Progenitor cell of endocrine pancreas (in vitro differentiated cells): ENCODE data around the gene SMIM36. TPM values are rescaled to one million over a fixed set of nuclear protein-coding genes. Genes with fewer than 3 reads are reported as not detected.

Source experiments
- DNase-seq: peaks from one replicate; pipeline ENCODE4 v3.0.0; 2021; ENCODE audit warnings: low spot score; ENCODE audit not compliant: unreplicated experiment
- H3K27ac Mint-ChIP-seq: 2 replicates; pipeline ENCODE4 v1.8.0; 2021; ENCODE audit warnings: mild to moderate bottlenecking, moderate library complexity, mixed read lengths
- H3K27me3 Mint-ChIP-seq: 2 replicates; pipeline ENCODE4 v1.8.0; 2021; ENCODE audit warnings: mixed read lengths
- H3K36me3 Mint-ChIP-seq: 2 replicates; pipeline ENCODE4 v1.8.0; 2022; ENCODE audit warnings: mixed read lengths; ENCODE audit not compliant: insufficient read depth
- H3K4me1 Mint-ChIP-seq: 2 replicates; pipeline ENCODE4 v1.8.0; 2021; ENCODE audit warnings: low read depth, mixed read lengths
- H3K4me3 Mint-ChIP-seq: 2 replicates; pipeline ENCODE4 v1.8.0; 2021; ENCODE audit warnings: low read depth, mild to moderate bottlenecking, moderate library complexity, mixed read lengths
- H3K9me3 Mint-ChIP-seq: 2 replicates; pipeline ENCODE4 v1.8.0; 2021; ENCODE audit warnings: low read depth, mixed read lengths
- total RNA-seq: library from RNA; stranded (reverse); gene quantifications from 2 replicates; pipeline ENCODE4 v1.2.1, GENCODE V29; 2021
- TF ChIP-seq, protein P1 (sequence below): fragments of 200-600 bp; sonication (generic); IDR thresholded peaks from one replicate; pipeline ENCODE4 v1.5.0; 2021; ENCODE audit warnings: antibody characterized with exemption, mild to moderate bottlenecking; ENCODE audit not compliant: unreplicated experiment

The SMIM36 gene
- total RNA-seq, 1 donor from 2014 or later = not detected

DNA sequence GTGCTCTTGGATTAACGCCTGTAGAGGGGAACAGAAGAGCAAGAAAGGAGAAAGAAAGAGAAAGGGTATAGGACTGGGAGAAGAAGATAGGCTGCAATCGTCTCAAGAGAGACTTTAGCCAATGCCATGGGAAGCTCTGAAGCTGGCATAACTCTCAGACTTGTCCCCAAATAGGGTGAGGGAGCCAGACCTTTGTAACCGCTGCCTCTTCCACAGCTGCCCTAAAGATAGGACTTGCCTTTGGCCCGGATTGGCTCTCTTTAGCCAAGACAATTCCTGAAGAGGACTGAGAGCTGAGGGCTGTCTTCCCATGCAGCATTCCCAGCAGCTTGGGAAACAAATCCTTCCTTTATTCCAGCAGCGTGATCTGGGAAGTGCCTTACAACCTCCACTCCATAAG, 68.8 kb downstream of the SMIM36 start:
- Mint-ChIP-seq H3K27me3 (peaks cover 3% of the 10 kb centered on the region), H3K4me3 (no peak overlapping the region), H3K27ac (no peak overlapping the region), H3K9me3 (no peaks in the 10 kb centered on the region), H3K36me3 (no peaks in the 10 kb centered on the region), H3K4me1 (peaks cover 16% of the 10 kb centered on the region)
- DNase-seq = no peak
- TF ChIP-seq, protein P1, sequence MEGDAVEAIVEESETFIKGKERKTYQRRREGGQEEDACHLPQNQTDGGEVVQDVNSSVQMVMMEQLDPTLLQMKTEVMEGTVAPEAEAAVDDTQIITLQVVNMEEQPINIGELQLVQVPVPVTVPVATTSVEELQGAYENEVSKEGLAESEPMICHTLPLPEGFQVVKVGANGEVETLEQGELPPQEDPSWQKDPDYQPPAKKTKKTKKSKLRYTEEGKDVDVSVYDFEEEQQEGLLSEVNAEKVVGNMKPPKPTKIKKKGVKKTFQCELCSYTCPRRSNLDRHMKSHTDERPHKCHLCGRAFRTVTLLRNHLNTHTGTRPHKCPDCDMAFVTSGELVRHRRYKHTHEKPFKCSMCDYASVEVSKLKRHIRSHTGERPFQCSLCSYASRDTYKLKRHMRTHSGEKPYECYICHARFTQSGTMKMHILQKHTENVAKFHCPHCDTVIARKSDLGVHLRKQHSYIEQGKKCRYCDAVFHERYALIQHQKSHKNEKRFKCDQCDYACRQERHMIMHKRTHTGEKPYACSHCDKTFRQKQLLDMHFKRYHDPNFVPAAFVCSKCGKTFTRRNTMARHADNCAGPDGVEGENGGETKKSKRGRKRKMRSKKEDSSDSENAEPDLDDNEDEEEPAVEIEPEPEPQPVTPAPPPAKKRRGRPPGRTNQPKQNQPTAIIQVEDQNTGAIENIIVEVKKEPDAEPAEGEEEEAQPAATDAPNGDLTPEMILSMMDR = no peak

- Mint-ChIP-seq H3K4me1 (peaks cover 11% of the 10 kb centered on the region), H3K9me3 (no peaks in the 10 kb centered on the region), H3K27ac (no peak overlapping the region)
Observed at GRCh38 chr17:55441544-55441943, 69.7 kb downstream of the SMIM36 start.

GRCh38 chr17:55440391-55440790, 70.9 kb downstream of the SMIM36 start:
- no peak overlapping the region for H3K27ac Mint-ChIP-seq
- H3K27me3 Mint-ChIP-seq = peaks cover 6% of the 10 kb centered on the region
- no peaks in the 10 kb centered on the region for H3K36me3 Mint-ChIP-seq
- TF ChIP-seq, protein P1 = no peak
- no peaks in the 10 kb centered on the region for H3K9me3 Mint-ChIP-seq
- H3K4me1 Mint-ChIP-seq = peaks cover 10% of the 10 kb centered on the region
- no peak overlapping the region for H3K4me3 Mint-ChIP-seq
- no peak for DNase-seq

More at GRCh38 chr17:55441544-55441943, 69.7 kb downstream of the SMIM36 start:
- Mint-ChIP-seq H3K4me3 (no peak overlapping the region), H3K27me3 (peaks cover 3% of the 10 kb centered on the region), H3K36me3 (no peaks in the 10 kb centered on the region)
- no peak for DNase-seq
- TF ChIP-seq, protein P1 = no peak

DNA sequence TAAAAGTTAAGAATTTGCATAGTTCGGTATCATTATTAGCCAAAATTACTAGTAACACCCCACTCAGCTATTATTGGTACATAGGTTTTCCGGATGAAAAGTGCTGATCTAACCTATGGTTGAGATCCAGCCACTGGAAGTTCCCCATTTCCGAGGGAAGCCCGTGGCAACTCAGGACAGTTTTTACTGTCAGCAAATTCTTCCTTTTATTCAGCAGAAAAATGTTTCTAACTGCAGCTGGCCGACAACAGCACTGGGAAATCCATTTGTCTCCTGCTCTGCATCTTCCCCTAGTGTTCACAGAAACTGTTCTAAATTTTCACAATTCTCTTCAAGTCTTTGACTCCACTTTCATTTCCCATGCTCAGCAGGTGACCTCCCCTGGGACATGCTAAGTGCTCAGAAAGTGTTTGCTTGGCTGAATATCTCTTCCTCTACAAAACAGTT, 74.1 kb downstream of the SMIM36 start:
- H3K4me1 Mint-ChIP-seq = peaks cover 16% of the 10 kb centered on the region
- H3K36me3 Mint-ChIP-seq = no peaks in the 10 kb centered on the region
- TF ChIP-seq, protein P1 = no peak
- no peak overlapping the region for H3K27ac Mint-ChIP-seq
- H3K4me3 Mint-ChIP-seq = no peak overlapping the region
- no peak for DNase-seq
- H3K9me3 Mint-ChIP-seq = no peaks in the 10 kb centered on the region
- peaks cover 7% of the 10 kb centered on the region for H3K27me3 Mint-ChIP-seq

GRCh38 chr17:55436224-55437158, 74.8 kb downstream of the SMIM36 start:
- no peak overlapping the region for H3K4me3 Mint-ChIP-seq
- no peak for DNase-seq
- H3K27ac Mint-ChIP-seq = no peak overlapping the region
- peaks cover 6% of the 10 kb centered on the region for H3K27me3 Mint-ChIP-seq
- H3K9me3 Mint-ChIP-seq = no peaks in the 10 kb centered on the region
- TF ChIP-seq, protein P1 = no peak
- no peaks in the 10 kb centered on the region for H3K36me3 Mint-ChIP-seq
- H3K4me1 Mint-ChIP-seq = peaks cover 16% of the 10 kb centered on the region
